Heart left ventricle (tissue), 13 donors: Measurements from ENCODE around the gene OR56A4.

Source experiments
- POLR2A ChIP-seq, 2 donors: fragments of 450-650 bp; IDR thresholded peaks; one replicate each; pipeline ENCODE4 v1.6.1; 2017; ENCODE audit warnings: antibody characterized with exemption in 2 of 2, mild to moderate bottlenecking in 2 of 2, moderate library complexity in 2 of 2
- TF ChIP-seq, protein P1 (sequence below), 12 donors: fragments of 200-600 bp; sonication (generic) in 4 of 12; IDR thresholded peaks; one replicate each; pipeline versions ENCODE4 v1.5.0 to v1.8.0; 2018 to 2022; ENCODE audit warnings: antibody characterized with exemption in 12 of 12, mild to moderate bottlenecking in 5 of 12
- donor health status: ischemic (EF 13 %, LVEDD 7.1; RV severe dilation, severe dysfunction).
- donor health status: DM: no; HTN: yes; CAD: no.
- donor health status: DM: no; HTN: no; CAD: no.
- donor health status: ischemic (EF 25% LVEDD 6.9; RV normal size, moderate dysfunction).
- donor health status: ischemic (EF 25% LVEDD 5.7; RV mildly dilated, moderate dysfunction).
- donor health status: ischemic (EF 35%, LVEDD 5.7; RV mildly dilated, moderate dysfunction).
- donor health status: nonischemic (EF 11% LVEDD 7.7; RV severe dilation, severe dysfunction).
- donor health status: DM: yes; HTN: yes; CAD: no.
- donor health status: PGD.
- donor health status: ischemic (EF 29% LVEDD 5.4; RV normal size, mild dysfunction).
- donor health status: nonischemic (EF 23%, LVEDD 6.1; RV moderate dilation, normal function).

DNA sequence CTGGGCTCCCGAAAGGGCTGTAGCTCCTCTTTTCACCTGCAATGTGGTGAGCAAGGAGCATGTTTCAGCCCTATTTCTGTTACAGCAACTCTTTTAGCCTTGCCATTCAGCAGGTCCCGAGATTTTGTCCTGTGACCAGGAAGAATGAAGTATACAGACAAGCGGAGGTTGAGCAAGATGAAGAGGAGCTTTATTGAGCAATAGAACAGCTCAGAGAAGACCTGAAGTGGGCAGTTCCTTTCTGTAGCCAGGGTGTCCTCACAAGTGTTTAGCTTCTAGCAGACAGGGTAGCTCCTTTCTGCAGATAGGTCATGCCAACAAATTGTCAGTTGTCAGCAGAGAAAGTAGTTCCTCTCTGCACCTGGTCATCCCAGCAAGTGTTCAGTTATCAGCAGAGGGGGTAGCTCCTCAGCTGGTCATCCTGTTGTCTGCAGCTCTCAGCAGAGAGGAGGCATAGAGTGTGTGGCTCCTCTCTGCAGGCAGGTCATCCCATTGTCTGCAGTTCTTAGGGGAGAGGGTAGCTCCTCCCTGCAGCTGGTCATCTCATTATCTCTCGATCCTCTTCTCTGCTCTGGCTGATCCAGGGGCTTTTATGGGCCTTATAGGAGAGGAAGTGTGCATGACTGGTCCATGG lies 5.4 kb upstream of the OR56A4 start:
- TF ChIP-seq, protein P1, sequence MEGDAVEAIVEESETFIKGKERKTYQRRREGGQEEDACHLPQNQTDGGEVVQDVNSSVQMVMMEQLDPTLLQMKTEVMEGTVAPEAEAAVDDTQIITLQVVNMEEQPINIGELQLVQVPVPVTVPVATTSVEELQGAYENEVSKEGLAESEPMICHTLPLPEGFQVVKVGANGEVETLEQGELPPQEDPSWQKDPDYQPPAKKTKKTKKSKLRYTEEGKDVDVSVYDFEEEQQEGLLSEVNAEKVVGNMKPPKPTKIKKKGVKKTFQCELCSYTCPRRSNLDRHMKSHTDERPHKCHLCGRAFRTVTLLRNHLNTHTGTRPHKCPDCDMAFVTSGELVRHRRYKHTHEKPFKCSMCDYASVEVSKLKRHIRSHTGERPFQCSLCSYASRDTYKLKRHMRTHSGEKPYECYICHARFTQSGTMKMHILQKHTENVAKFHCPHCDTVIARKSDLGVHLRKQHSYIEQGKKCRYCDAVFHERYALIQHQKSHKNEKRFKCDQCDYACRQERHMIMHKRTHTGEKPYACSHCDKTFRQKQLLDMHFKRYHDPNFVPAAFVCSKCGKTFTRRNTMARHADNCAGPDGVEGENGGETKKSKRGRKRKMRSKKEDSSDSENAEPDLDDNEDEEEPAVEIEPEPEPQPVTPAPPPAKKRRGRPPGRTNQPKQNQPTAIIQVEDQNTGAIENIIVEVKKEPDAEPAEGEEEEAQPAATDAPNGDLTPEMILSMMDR (IDR thresholded peaks at IDR 0.05) = no peak
- TF ChIP-seq POLR2A (IDR thresholded peaks at IDR 0.05) = no peak
